ENCODE data around the gene ZNF432. TPM values are rescaled to one million over a fixed set of nuclear protein-coding genes. Genes with fewer than 3 reads are reported as not detected.

ZNF432 gene
- total RNA-seq, 1 donor from 2014 or later, result 17.9 TPM

GRCh38 chr19:52022193-52022592 lies 26.4 kb downstream of the ZNF432 start:
- intact Hi-C loops (cut with DNase I), result no loop called here
- DNase-seq (ENCODE audit: low spot score) (no peak), ATAC-seq (no peak)

GRCh38 chr19:52020506-52020905 lies 28.1 kb downstream of the ZNF432 start:
- ATAC-seq, result no peak
- intact Hi-C loops (cut with DNase I), result no loop called here
- no peak for DNase-seq (ENCODE audit: low spot score)

GRCh38 chr19:52010674-52011073 lies 38.0 kb downstream of the ZNF432 start:
- intact Hi-C loops (cut with DNase I), result no loop called here
- no peak for DNase-seq (ENCODE audit: low spot score)
- ATAC-seq, result no peak

- intact Hi-C loops (cut with DNase I), result no loop called here
- ATAC-seq, result peak; percentile 100
- peak; percentile 93 for DNase-seq (ENCODE audit: low spot score)
Measured at GRCh38 chr19:52007806-52008557, 40.7 kb downstream of the ZNF432 start, which contains the start of gene ZNF615. ZNF615 (minus strand) TSS chr19:52008211; CDS start chr19:52003711, 4,500 bp downstream.

- intact Hi-C loops (cut with DNase I), result no loop called here
- no peak for DNase-seq (ENCODE audit: low spot score)
- ATAC-seq, result peak; percentile 40
Measured at GRCh38 chr19:52007451-52007805, 41.2 kb downstream of the ZNF432 start.

GRCh38 chr19:51994048-51994644 lies 54.5 kb downstream of the ZNF432 start:
- DNase-seq (ENCODE audit: low spot score) (no peak), ATAC-seq (no peak)
- intact Hi-C loops (cut with DNase I), result no loop called here

- intact Hi-C loops (cut with DNase I), result no loop called here
- ATAC-seq (no peak), DNase-seq (ENCODE audit: low spot score) (no peak)
Measured at GRCh38 chr19:51993422-51993821, 55.2 kb downstream of the ZNF432 start.

- ATAC-seq (peak; percentile 100), DNase-seq (ENCODE audit: low spot score) (peak; percentile 91)
- intact Hi-C loops (cut with DNase I), result no loop called here
Measured at GRCh38 chr19:51986309-51987291, 62.0 kb downstream of the ZNF432 start, which contains the start of gene ZNF350. ZNF350 (minus strand) TSS chr19:51986840; CDS start chr19:51974360, 12,480 bp downstream.

GRCh38 chr19:51983361-51983760 lies 65.3 kb downstream of the ZNF432 start:
- ATAC-seq (no peak), DNase-seq (ENCODE audit: low spot score) (no peak)
- intact Hi-C loops (cut with DNase I), result no loop called here

Other genes starting within 250 kb of the ZNF432 start
- 25.6 TPM for gene ZNF577, start 160.9 kb downstream of the ZNF432 start, total RNA-seq
- 16.3 TPM for gene ZNF649, start 143.8 kb downstream of the ZNF432 start, total RNA-seq
- gene ZNF613, start 121.4 kb downstream of the ZNF432 start, total RNA-seq, result 6.0 TPM
- 16.0 TPM for gene ZNF350, start 62.0 kb downstream of the ZNF432 start, total RNA-seq
- 18.7 TPM for gene ZNF615, start 40.6 kb downstream of the ZNF432 start, total RNA-seq
- gene ZNF614, start 20.5 kb downstream of the ZNF432 start, total RNA-seq, result 9.6 TPM
- 38.3 TPM for gene ZNF841, start 46.9 kb upstream of the ZNF432 start, total RNA-seq
- gene ZNF616, start 91.1 kb upstream of the ZNF432 start, total RNA-seq, result 12.8 TPM
- gene ZNF836, start 122.8 kb upstream of the ZNF432 start, total RNA-seq, result 19.7 TPM
- 139 TPM for gene PPP2R1A, start 141.2 kb upstream of the ZNF432 start, total RNA-seq
- 21.0 TPM for gene ZNF766, start 220.7 kb upstream of the ZNF432 start, total RNA-seq
- gene ZNF480, start 248.3 kb upstream of the ZNF432 start, total RNA-seq, result 13.7 TPM